Retinal pigment epithelial cell (primary cell): ENCODE measurements around the gene SLCO2B1.

Experiments used
- DNase-seq: peaks from one replicate; pipeline ENCODE4 v3.0.0-alpha.2; 2010; ENCODE audit warnings: low read depth
- H3K4me3 ChIP-seq: 2 replicates; pipeline ENCODE4 v1.5.1; 2011; ENCODE audit warnings: mild to moderate bottlenecking, low read length, control low read depth, moderate library complexity
- TF ChIP-seq, protein P1 (sequence below): conservative IDR thresholded peaks from 2 replicates; pipeline ENCODE4 v1.5.1; 2011; ENCODE audit warnings: low read depth, low read length, control low read depth, inconsistent platforms

The SLCO2B1 gene

DNA sequence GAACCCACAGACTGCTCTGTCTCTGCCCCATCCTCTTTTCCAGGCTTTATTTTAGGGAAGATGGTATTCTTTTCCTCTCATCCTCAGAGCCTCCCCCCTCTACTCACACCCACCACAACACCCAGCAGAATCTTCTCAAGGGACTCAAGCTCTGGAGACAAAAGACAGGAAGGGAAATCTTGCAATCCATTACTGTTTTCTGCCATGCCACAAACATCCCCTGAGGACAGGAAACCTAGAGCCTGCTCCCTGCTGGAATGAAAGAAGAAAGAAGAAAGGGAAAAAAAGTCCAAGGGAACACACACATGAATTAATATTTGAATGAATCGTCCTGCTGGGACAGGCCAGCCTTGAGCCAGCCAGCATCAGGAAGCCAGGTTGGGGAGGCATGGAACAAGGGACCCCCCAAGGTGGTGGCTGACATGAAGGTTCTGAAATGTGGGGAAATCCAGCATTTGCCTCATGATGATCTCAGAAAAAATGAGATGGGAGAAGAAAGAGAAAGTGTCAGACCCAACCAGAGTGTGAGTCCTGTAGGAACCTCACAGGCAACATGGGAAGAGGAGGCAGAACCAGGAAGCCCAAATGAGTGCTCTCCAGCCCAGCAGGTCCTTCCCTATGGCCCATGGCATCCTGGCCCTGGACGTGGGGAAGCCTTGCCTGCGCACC is 34.0 kb downstream of the SLCO2B1 start:
- TF ChIP-seq, protein P1, sequence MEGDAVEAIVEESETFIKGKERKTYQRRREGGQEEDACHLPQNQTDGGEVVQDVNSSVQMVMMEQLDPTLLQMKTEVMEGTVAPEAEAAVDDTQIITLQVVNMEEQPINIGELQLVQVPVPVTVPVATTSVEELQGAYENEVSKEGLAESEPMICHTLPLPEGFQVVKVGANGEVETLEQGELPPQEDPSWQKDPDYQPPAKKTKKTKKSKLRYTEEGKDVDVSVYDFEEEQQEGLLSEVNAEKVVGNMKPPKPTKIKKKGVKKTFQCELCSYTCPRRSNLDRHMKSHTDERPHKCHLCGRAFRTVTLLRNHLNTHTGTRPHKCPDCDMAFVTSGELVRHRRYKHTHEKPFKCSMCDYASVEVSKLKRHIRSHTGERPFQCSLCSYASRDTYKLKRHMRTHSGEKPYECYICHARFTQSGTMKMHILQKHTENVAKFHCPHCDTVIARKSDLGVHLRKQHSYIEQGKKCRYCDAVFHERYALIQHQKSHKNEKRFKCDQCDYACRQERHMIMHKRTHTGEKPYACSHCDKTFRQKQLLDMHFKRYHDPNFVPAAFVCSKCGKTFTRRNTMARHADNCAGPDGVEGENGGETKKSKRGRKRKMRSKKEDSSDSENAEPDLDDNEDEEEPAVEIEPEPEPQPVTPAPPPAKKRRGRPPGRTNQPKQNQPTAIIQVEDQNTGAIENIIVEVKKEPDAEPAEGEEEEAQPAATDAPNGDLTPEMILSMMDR, result no peak
- DNase-seq, result no peak
- no peak overlapping the region for H3K4me3 ChIP-seq

DNA sequence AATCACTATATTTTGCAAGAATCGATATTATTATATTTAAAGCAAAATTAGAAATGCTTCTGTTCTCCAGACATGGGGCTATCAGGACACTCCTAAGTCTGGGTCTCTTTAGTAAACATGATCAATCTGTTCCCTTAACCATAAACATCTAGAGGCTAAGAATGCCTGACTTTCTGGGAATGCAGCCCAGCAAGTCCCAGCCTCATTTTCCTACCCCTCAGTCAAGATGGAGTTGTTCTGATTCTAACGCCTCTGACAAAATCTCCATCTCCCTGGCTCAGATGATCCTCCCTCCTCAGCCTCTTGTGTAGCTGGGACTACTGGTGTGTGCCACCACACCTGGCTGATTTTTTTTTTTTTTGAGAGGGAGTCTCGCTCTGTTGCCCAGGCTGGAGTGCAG is 35.0 kb downstream of the SLCO2B1 start:
- TF ChIP-seq, protein P1, result no peak
- DNase-seq, result no peak
- no peak overlapping the region for H3K4me3 ChIP-seq

DNA sequence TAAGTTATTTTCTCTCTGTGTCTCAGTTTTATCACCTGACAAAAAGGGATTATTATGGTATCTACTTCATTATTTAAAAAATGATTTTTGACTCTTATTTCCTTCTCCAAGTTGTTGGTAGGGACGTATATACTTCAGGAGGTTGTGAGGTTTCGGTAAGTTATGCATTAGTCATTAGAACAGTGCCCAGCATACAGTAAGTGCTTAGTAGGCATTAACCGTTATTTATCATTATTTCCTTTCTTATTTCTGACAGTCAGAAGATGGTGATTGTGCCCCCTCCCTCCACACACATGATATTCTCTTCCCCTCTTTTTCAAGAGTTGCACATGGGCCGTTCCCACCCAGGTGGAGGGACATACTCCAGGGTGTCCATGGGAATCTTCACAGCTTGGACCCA is 36.1 kb downstream of the SLCO2B1 start:
- H3K4me3 ChIP-seq, result no peak overlapping the region
- TF ChIP-seq, protein P1, result no peak

DNA sequence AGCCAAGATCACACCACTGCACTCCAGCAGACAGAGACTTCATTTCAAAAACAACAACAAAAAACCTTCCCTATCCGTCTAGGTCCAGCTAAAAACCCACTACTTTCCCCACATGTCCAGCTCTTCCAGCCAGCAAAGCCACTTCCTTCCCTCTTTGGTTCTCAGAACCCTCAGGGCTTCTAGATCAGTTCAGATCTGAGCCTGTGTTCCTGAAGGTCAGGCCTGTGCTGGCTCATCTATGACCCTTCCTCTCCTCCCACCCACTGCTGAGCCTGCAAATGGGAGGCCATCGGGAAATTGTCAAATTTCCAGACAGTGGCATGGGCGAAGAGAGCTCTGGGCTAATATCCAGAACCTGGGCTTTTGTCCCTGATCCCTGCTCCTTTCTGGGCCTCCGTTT is 37.8 kb downstream of the SLCO2B1 start:
- no peak overlapping the region for H3K4me3 ChIP-seq
- DNase-seq, result no peak
- TF ChIP-seq, protein P1, result no peak

More for the DNA sequence above, 36.1 kb downstream of the SLCO2B1 start:
- DNase-seq, result no peak

DNA sequence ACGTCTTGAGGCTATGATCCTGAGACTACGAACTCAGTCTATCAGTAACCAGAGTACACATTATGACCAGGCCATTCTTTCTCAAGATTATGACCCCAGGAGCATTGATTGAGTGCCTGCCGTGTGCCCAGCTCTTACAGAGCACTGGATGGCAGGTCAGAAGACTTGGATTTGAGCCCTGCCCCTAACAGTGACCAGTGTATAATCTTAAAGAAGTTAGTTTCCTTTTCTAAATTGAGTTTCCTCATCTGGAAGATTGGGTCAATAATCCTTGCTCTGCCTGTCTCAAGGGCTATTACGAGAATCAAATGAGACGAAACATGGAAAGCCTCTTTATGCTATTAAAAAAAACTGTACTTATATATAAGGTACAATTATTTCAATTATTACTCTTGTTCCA is 38.2 kb downstream of the SLCO2B1 start:
- TF ChIP-seq, protein P1, result no peak

DNA sequence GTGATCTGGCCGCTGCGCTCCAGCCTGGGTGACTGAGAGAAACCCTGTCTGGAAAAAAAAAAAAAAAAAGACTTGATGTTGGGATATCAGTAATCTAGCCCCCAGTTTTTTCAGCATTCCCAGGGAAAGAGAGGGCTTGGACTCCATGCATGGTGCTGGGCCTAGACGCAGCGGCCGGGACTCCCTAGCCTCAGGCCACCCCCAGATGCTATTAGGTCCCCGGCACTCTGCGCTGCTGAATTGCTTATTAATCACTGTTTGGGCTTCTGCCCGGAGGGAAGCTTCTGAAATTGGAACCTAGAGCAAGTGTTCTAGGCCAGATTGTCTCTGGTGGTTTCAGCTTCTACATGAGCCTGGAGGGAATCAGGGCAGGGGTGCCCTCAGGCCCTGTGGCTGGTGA is 39.0 kb downstream of the SLCO2B1 start:
- no peak overlapping the region for H3K4me3 ChIP-seq
- TF ChIP-seq, protein P1, result no peak
- no peak for DNase-seq

More for the DNA sequence above, 38.2 kb downstream of the SLCO2B1 start:
- no peak for DNase-seq
- H3K4me3 ChIP-seq, result no peak overlapping the region

DNA sequence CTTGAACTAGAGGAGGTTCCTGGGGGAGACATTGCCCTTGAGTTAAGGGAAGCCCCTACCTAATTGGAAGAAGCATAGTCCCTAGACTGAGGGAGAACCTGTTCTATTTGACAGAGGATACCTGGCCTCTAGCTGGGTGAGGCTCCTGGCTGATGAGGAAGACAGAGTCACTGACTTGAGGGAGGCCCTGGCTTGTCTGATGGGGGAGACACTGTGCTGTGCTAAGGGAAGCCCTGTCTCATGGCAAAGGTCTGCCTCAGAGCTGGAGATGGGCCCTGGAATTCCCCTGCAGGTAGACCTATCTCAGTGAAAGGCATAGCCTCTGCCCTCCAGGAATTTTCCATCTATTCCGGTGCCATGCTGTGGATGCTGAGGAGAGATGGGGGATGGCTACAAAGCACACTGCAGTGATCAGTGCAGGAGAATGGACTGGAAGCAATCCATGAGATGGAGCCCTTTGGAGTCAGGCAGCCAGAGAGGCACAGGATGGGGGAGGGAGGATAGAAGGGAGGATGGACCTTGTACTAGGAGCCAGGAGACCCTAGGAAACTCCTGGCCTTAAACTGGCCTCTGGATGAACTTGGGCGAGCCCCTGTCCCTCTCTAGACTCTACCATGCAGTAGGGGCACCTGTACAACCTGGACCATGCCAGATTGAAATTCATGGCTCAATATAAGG is 39.9 kb downstream of the SLCO2B1 start:
- TF ChIP-seq, protein P1, result no peak
- DNase-seq, result no peak
- H3K4me3 ChIP-seq, result no peak overlapping the region
